SJCRH30 (cell line): Measurements from ENCODE around the gene POLN. TPM values are rescaled to one million over a fixed set of nuclear protein-coding genes. Genes with fewer than 3 reads are reported as not detected.

ENCODE experiments used
- DNase-seq, 2 experiments: peaks; one replicate each; pipeline ENCODE4 v3.0.0-alpha.2; 2015 to 2020
- H3K27ac ChIP-seq: fragments of 250-450 bp; sonication (Bioruptor Pico); 2 replicates; pipeline ENCODE4 v1.5.1; 2020; ENCODE audit warnings: mild to moderate bottlenecking, moderate library complexity
- H3K27me3 ChIP-seq: fragments of 250-450 bp; sonication (Bioruptor Pico); 2 replicates; pipeline ENCODE4 v1.5.1; 2020; ENCODE audit warnings: mild to moderate bottlenecking, moderate library complexity
- H3K36me3 ChIP-seq: fragments of 250-450 bp; sonication (Bioruptor Pico); 2 replicates; pipeline ENCODE4 v1.5.1; 2020; ENCODE audit warnings: mild to moderate bottlenecking, moderate library complexity
- H3K4me1 ChIP-seq: fragments of 250-450 bp; sonication (Bioruptor Pico); 2 replicates; pipeline ENCODE4 v1.5.1; 2020; ENCODE audit warnings: mild to moderate bottlenecking, moderate library complexity
- H3K4me3 ChIP-seq: fragments of 250-450 bp; sonication (Bioruptor Pico); 2 replicates; pipeline ENCODE4 v1.5.1; 2020; ENCODE audit warnings: mild to moderate bottlenecking, moderate library complexity
- H3K9me3 ChIP-seq: fragments of 250-450 bp; sonication (Bioruptor Pico); replicated peaks from 2 replicates; pipeline ENCODE4 v1.5.1; 2020; ENCODE audit warnings: mild to moderate bottlenecking, moderate library complexity
- total RNA-seq: library from RNA; depleted of rRNA; stranded (reverse); fragments of >200 nt; shearing (Covaris generic); gene quantifications from 2 replicates; pipeline ENCODE4 v1.2.3, GENCODE V29; 2014

POLN gene
- total RNA-seq, 1 experiment from 2014 or later: 1.4 TPM

GRCh38 chr4:2138846-2139500 lies 102.9 kb downstream of the POLN start:
- Histone ChIP-seq H3K36me3 (no peaks in the 10 kb centered on the region), H3K4me1 (peaks cover 20% of the 10 kb centered on the region), H3K4me3 (no peak overlapping the region), H3K9me3 (no peaks in the 10 kb centered on the region), H3K27me3 (no peaks in the 10 kb centered on the region), H3K27ac (no peak overlapping the region)
- DNase-seq: peak in 1 of 2 experiments; percentile 9

GRCh38 chr4:2136726-2137125 lies 105.2 kb downstream of the POLN start:
- Histone ChIP-seq H3K27me3 (no peaks in the 10 kb centered on the region), H3K4me3 (no peak overlapping the region), H3K4me1 (peaks cover 6% of the 10 kb centered on the region), H3K9me3 (peaks cover 14% of the 10 kb centered on the region), H3K27ac (no peak overlapping the region), H3K36me3 (no peaks in the 10 kb centered on the region)
- DNase-seq: no peak

GRCh38 chr4:2135083-2135482 lies 106.8 kb downstream of the POLN start:
- Histone ChIP-seq H3K27me3 (no peaks in the 10 kb centered on the region), H3K27ac (no peak overlapping the region)
- peak; percentile 27 to 64 for DNase-seq

GRCh38 chr4:2132438-2132837 lies 109.5 kb downstream of the POLN start:
- H3K36me3 ChIP-seq: no peaks in the 10 kb centered on the region
- 0 out of 2 replicates have a peak, but pooled peaks cover 2% of the 10 kb centered on the region for H3K27me3 ChIP-seq
- DNase-seq: no peak
- peaks cover 14% of the 10 kb centered on the region for H3K9me3 ChIP-seq
- H3K4me1 ChIP-seq: no peaks in the 10 kb centered on the region
- no peak overlapping the region for H3K4me3 ChIP-seq
- H3K27ac ChIP-seq: no peak overlapping the region

More at GRCh38 chr4:2135083-2135482, 106.8 kb downstream of the POLN start:
- Histone ChIP-seq H3K9me3 (peaks cover 14% of the 10 kb centered on the region), H3K4me3 (no peak overlapping the region), H3K36me3 (no peaks in the 10 kb centered on the region), H3K4me1 (no peaks in the 10 kb centered on the region)

- Histone ChIP-seq H3K4me3 (no peak overlapping the region), H3K4me1 (no peaks in the 10 kb centered on the region), H3K27ac (no peak overlapping the region), H3K9me3 (peaks cover 10% of the 10 kb centered on the region), H3K27me3 (peaks cover 12% of the 10 kb centered on the region; the same call in 1 of the 2 replicates), H3K36me3 (no peaks in the 10 kb centered on the region)
- no peak for DNase-seq
These were observed 114.2 kb downstream of the POLN start for GRCh38 chr4:2127609-2128332.

GRCh38 chr4:2126309-2127043 lies 115.4 kb downstream of the POLN start:
- Histone ChIP-seq H3K4me1 (no peaks in the 10 kb centered on the region), H3K27ac (no peak overlapping the region), H3K9me3 (no peaks in the 10 kb centered on the region), H3K4me3 (no peak overlapping the region), H3K36me3 (no peaks in the 10 kb centered on the region), H3K27me3 (peaks cover 12% of the 10 kb centered on the region; the same call in 1 of the 2 replicates)
- no peak for DNase-seq

GRCh38 chr4:2125831-2126230 lies 116.1 kb downstream of the POLN start:
- Histone ChIP-seq H3K27ac (no peak overlapping the region), H3K9me3 (no peaks in the 10 kb centered on the region), H3K4me3 (no peak overlapping the region), H3K36me3 (no peaks in the 10 kb centered on the region), H3K27me3 (peaks cover 12% of the 10 kb centered on the region; the same call in 1 of the 2 replicates), H3K4me1 (no peaks in the 10 kb centered on the region)
- DNase-seq: no peak

- Histone ChIP-seq H3K9me3 (no peaks in the 10 kb centered on the region), H3K4me1 (no peaks in the 10 kb centered on the region), H3K36me3 (no peaks in the 10 kb centered on the region), H3K27me3 (peaks cover 12% of the 10 kb centered on the region; the same call in 1 of the 2 replicates), H3K27ac (no peak overlapping the region), H3K4me3 (no peak overlapping the region)
- no peak for DNase-seq
These were observed 116.9 kb downstream of the POLN start for GRCh38 chr4:2125023-2125422.

GRCh38 chr4:2116687-2117400 lies 125.1 kb downstream of the POLN start:
- Histone ChIP-seq H3K27ac (no peak overlapping the region), H3K36me3 (no peaks in the 10 kb centered on the region), H3K4me3 (no peak overlapping the region), H3K4me1 (no peaks in the 10 kb centered on the region), H3K9me3 (no peaks in the 10 kb centered on the region), H3K27me3 (peaks cover 3% of the 10 kb centered on the region; the same call in 1 of the 2 replicates)
- no peak for DNase-seq

- DNase-seq: no peak
- no peaks in the 10 kb centered on the region for H3K27me3 ChIP-seq
- peaks cover 14% of the 10 kb centered on the region for H3K4me1 ChIP-seq
- no peak overlapping the region for H3K27ac ChIP-seq
- H3K9me3 ChIP-seq: peaks cover 11% of the 10 kb centered on the region
- H3K4me3 ChIP-seq: no peak overlapping the region
- no peaks in the 10 kb centered on the region for H3K36me3 ChIP-seq
These were observed 136.4 kb downstream of the POLN start for GRCh38 chr4:2105559-2105958.

- no peaks in the 10 kb centered on the region for H3K27me3 ChIP-seq
- peaks cover 16% of the 10 kb centered on the region for H3K4me1 ChIP-seq
- peaks cover 11% of the 10 kb centered on the region for H3K9me3 ChIP-seq
- no peak for DNase-seq
- no peak overlapping the region for H3K27ac ChIP-seq
- H3K36me3 ChIP-seq: no peaks in the 10 kb centered on the region
- no peak overlapping the region for H3K4me3 ChIP-seq
These were observed 137.2 kb downstream of the POLN start for GRCh38 chr4:2104556-2105345.

- peaks cover 16% of the 10 kb centered on the region for H3K4me1 ChIP-seq
- H3K36me3 ChIP-seq: no peaks in the 10 kb centered on the region
- no peaks in the 10 kb centered on the region for H3K27me3 ChIP-seq
- peaks cover 11% of the 10 kb centered on the region for H3K9me3 ChIP-seq
- no peak overlapping the region for H3K4me3 ChIP-seq
- no peak for DNase-seq
- H3K27ac ChIP-seq: no peak overlapping the region
These were observed 137.9 kb downstream of the POLN start for GRCh38 chr4:2103843-2104547.

GRCh38 chr4:2103127-2103842 lies 138.6 kb downstream of the POLN start:
- Histone ChIP-seq H3K36me3 (no peaks in the 10 kb centered on the region), H3K4me3 (no peak overlapping the region)
- no peak for DNase-seq

More at GRCh38 chr4:2103127-2103842, 138.6 kb downstream of the POLN start:
- Histone ChIP-seq H3K4me1 (peaks cover 16% of the 10 kb centered on the region), H3K27ac (no peak overlapping the region), H3K27me3 (no peaks in the 10 kb centered on the region), H3K9me3 (peaks cover 11% of the 10 kb centered on the region)
